Endothelial cell of umbilical vein (primary cell): ENCODE measurements around the gene IFNA2.

Source experiments
- EZH2 ChIP-seq: IDR thresholded peaks from 2 replicates; pipeline ENCODE4 v1.6.1; 2012; ENCODE audit warnings: borderline replicate concordance, low read depth, mild to moderate bottlenecking, moderate library complexity, low read length, inconsistent platforms; ENCODE audit not compliant: severe bottlenecking
- JUN ChIP-seq: IDR thresholded peaks from 2 replicates; pipeline ENCODE4 v1.6.1; 2011; ENCODE audit warnings: borderline replicate concordance, low read depth; ENCODE audit not compliant: insufficient read length, insufficient read depth
- POLR2AphosphoS5 ChIP-seq: IDR thresholded peaks from 2 replicates; pipeline ENCODE4 v1.6.1; 2012; ENCODE audit warnings: low read depth, mild to moderate bottlenecking, control low read depth, low read length, moderate library complexity; ENCODE audit not compliant: insufficient read depth
- TF ChIP-seq, protein P1 (sequence below), 2 donors: IDR thresholded peaks; 1 replicate in 1 of 2; 2 replicates in 1 of 2; pipeline ENCODE4 v1.5.1; 2011; ENCODE audit warnings: low read length in 2 of 2, mild to moderate bottlenecking in 2 of 2, moderate library complexity in 2 of 2, control low read depth in 1 of 2, inconsistent platforms in 1 of 2, low read depth in 1 of 2; ENCODE audit not compliant: insufficient read depth in 1 of 2; ENCODE audit errors: extremely low read depth in 1 of 2
- TF ChIP-seq, protein P2 (sequence below): IDR thresholded peaks from 2 replicates; pipeline ENCODE4 v1.6.1; 2011; ENCODE audit not compliant: insufficient read depth, insufficient read length

GRCh38 chr9:21340735-21341134, 44.5 kb downstream of the IFNA2 start:
- TF ChIP-seq, protein P1, sequence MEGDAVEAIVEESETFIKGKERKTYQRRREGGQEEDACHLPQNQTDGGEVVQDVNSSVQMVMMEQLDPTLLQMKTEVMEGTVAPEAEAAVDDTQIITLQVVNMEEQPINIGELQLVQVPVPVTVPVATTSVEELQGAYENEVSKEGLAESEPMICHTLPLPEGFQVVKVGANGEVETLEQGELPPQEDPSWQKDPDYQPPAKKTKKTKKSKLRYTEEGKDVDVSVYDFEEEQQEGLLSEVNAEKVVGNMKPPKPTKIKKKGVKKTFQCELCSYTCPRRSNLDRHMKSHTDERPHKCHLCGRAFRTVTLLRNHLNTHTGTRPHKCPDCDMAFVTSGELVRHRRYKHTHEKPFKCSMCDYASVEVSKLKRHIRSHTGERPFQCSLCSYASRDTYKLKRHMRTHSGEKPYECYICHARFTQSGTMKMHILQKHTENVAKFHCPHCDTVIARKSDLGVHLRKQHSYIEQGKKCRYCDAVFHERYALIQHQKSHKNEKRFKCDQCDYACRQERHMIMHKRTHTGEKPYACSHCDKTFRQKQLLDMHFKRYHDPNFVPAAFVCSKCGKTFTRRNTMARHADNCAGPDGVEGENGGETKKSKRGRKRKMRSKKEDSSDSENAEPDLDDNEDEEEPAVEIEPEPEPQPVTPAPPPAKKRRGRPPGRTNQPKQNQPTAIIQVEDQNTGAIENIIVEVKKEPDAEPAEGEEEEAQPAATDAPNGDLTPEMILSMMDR (IDR thresholded peaks at IDR 0.05; ENCODE audit: extremely low read depth in 1 of 2, insufficient read depth in 1 of 2, low read depth in 1 of 2, low read length in 2 of 2), result no peak
- no peak for TF ChIP-seq EZH2
- TF ChIP-seq, protein P2, sequence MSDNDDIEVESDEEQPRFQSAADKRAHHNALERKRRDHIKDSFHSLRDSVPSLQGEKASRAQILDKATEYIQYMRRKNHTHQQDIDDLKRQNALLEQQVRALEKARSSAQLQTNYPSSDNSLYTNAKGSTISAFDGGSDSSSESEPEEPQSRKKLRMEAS, result no peak
- TF ChIP-seq POLR2AphosphoS5, result no peak
- TF ChIP-seq JUN, result no peak
